Measurements from ENCODE around the gene FGF2. TPM values are rescaled to one million over a fixed set of nuclear protein-coding genes. Genes with fewer than 3 reads are reported as not detected.

The FGF2 gene
- total RNA-seq, 4 donors from 2014 or later = 27.0 to 46.4 (median 32.1) TPM

DNA sequence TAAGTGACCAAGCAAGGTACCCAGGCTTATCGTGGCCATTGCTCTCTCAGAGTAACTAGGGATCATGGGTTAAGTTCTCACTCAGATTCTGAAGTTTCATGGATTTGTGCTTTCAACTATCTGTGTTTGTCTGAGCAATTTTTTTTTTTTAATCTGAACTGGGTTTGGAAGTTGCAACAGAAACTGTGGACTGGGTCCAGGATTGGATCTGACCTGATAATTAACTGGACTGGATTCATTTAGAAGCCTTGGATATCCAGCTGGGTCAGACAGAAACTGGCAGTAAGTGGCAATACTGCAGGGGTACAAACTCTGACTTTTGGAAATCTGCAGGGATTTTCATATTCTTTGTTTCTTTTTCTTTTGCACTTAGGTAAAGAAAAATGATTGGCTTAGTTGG is 38.7 kb upstream of the FGF2 start:
- intact Hi-C loops (cut with DNase I) = no loop called here
- 82% methylated on average over 1 of the region's 1 CpG for WGBS
- no peaks in the 10 kb centered on the region for H3K36me3 ChIP-seq
- TF ChIP-seq POLR2A (IDR thresholded peaks at IDR 0.05; ENCODE audit: low read depth) = no peak
- TF ChIP-seq EP300 (IDR thresholded peaks at IDR 0.05) = no peak
- no peak for TF ChIP-seq POLR2AphosphoS5 (IDR thresholded peaks at IDR 0.05)
- no peak for TF ChIP-seq CTCF (IDR thresholded peaks at IDR 0.05)
- H3K9me3 ChIP-seq = no peaks in the 10 kb centered on the region
- H3K4me1 ChIP-seq = peaks cover 15 to 22% (median 17%) of the 10 kb centered on the region in 4 donors
- H3K27me3 ChIP-seq = no peaks in the 10 kb centered on the region
- no peak overlapping the region for H3K27ac ChIP-seq (replicated peaks in 1 of 4)
- no peak overlapping the region for H3K4me3 ChIP-seq
- no peak for DNase-seq (ENCODE audit: extremely low spot score)

DNA sequence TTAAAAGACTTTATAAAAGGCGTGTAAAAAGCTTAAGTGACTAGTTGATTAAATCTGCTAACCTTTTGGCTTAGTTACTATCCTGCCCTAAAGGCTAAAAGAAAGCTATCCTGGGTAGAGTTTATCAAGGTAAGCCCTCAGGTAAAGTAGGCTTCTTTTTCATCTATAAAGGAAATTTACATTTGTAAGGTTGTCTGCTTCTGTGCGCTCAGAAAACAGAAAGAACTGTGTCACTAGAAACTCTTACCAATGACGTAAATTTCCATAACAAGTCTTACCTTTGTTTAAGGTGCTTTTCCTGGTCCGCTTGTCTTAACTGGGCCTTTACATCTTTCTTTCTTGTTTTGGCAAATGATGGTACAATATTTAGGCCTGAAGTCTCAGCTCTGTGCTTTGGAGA is 37.7 kb upstream of the FGF2 start:
- intact Hi-C loops (cut with DNase I) = no loop called here
- no peak for DNase-seq (ENCODE audit: extremely low spot score)
- WGBS = 95% methylated on average over 4 of the region's 4 CpGs
- Histone ChIP-seq H3K9me3 (no peaks in the 10 kb centered on the region), H3K36me3 (no peaks in the 10 kb centered on the region), H3K4me1 (peaks cover 6 to 12% (median 8%) of the 10 kb centered on the region in 4 donors), H3K27me3 (no peaks in the 10 kb centered on the region), H3K27ac (replicated peaks in 1 of 4) (no peak overlapping the region), H3K4me3 (no peak overlapping the region)
- TF ChIP-seq CTCF (IDR thresholded peaks at IDR 0.05) = no peak
- no peak for TF ChIP-seq POLR2A (IDR thresholded peaks at IDR 0.05; ENCODE audit: low read depth)
- TF ChIP-seq POLR2AphosphoS5 (IDR thresholded peaks at IDR 0.05) = no peak
- TF ChIP-seq EP300 (IDR thresholded peaks at IDR 0.05) = no peak

- H3K4me1 ChIP-seq = peaks cover 10 to 19% (median 14%) of the 10 kb centered on the region in 4 donors
- H3K9me3 ChIP-seq = no peaks in the 10 kb centered on the region
- no peak overlapping the region for H3K27ac ChIP-seq (replicated peaks in 1 of 4)
- TF ChIP-seq CTCF (IDR thresholded peaks at IDR 0.05) = no peak
- no peak for TF ChIP-seq EP300 (IDR thresholded peaks at IDR 0.05)
- no peak for TF ChIP-seq POLR2AphosphoS5 (IDR thresholded peaks at IDR 0.05)
- no peak for TF ChIP-seq POLR2A (IDR thresholded peaks at IDR 0.05; ENCODE audit: low read depth)
- no peak for DNase-seq (ENCODE audit: extremely low spot score)
- intact Hi-C loops (cut with DNase I) = no loop called here
- H3K4me3 ChIP-seq = no peak overlapping the region
- H3K27me3 ChIP-seq = no peaks in the 10 kb centered on the region
- no peaks in the 10 kb centered on the region for H3K36me3 ChIP-seq
Observed at GRCh38 chr4:122793811-122794210, 32.8 kb upstream of the FGF2 start.

DNA sequence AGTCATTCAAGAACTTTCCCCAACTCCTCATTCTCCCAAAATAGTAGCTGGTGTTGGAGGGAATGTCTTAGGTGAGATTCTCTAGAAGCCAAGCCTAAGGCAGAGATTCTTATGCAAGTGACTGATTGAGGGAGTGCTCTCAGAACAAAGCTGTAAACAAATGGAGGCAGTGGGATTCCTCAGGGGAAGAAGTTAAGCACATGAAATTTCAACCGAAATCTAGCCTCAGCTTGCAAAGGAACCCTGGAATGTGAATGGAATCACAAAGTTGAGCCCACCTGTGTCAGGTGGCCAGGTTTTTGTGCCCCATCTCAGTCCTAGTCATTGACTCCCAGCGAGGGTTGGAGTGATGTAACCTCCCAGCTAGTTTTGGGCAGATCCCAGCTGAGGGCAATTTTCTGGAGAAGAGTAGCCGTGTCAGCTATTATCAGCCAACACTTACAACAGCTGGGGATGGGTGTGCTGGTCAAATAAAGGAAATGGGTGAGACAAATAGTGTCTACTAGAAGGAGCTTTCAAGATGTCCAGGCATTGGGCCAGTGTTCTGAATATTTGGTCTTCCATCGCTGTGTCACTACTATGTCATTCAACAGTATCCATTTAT is 29.7 kb upstream of the FGF2 start:
- H3K4me1 ChIP-seq = peaks cover 10 to 19% (median 14%) of the 10 kb centered on the region in 4 donors
- peak overlapping the region in 2 of 4 donors; percentile 60 to 62 for H3K27ac ChIP-seq (replicated peaks in 1 of 4)
- intact Hi-C loops (cut with DNase I) = no loop called here
- no peaks in the 10 kb centered on the region for H3K36me3 ChIP-seq
- TF ChIP-seq CTCF (IDR thresholded peaks at IDR 0.05) (no peak), POLR2A (IDR thresholded peaks at IDR 0.05; ENCODE audit: low read depth) (no peak), EP300 (IDR thresholded peaks at IDR 0.05) (no peak), POLR2AphosphoS5 (IDR thresholded peaks at IDR 0.05) (no peak)
- no peaks in the 10 kb centered on the region for H3K9me3 ChIP-seq
- H3K27me3 ChIP-seq = no peaks in the 10 kb centered on the region
- no peak overlapping the region for H3K4me3 ChIP-seq
- 78% methylated on average over 4 of the region's 4 CpGs for WGBS
- no peak for DNase-seq (ENCODE audit: extremely low spot score)
